HepG2 (cell line): ENCODE measurements around the gene IFT52. TPM values are rescaled to one million over a fixed set of nuclear protein-coding genes. Genes with fewer than 3 reads are reported as not detected.

Source experiments
- JDP2 ChIP-seq: sonication (generic); formaldehyde crosslinking; IDR thresholded peaks from 2 replicates; pipeline ENCODE4 v1.8.1; 2022; ENCODE audit warnings: missing genetic modification reagents, borderline replicate concordance
- MED1 ChIP-seq: sonication (generic); formaldehyde crosslinking; IDR thresholded peaks from 2 replicates; pipeline ENCODE4 v1.4.0; 2020; ENCODE audit warnings: missing genetic modification reagents
- MED8 ChIP-seq: sonication (generic); formaldehyde crosslinking; IDR thresholded peaks from 2 replicates; pipeline ENCODE4 v1.8.1; 2023; ENCODE audit warnings: mild to moderate bottlenecking, missing genetic modification reagents; ENCODE audit not compliant: insufficient replicate concordance
- PHF8 ChIP-seq: sonication (generic); formaldehyde crosslinking; IDR thresholded peaks from 2 replicates; pipeline ENCODE4 v1.5.0; 2020; ENCODE audit warnings: missing genetic modification reagents
- POLR2G ChIP-seq: fragments of 200-400 bp; formaldehyde crosslinking; IDR thresholded peaks from 2 replicates; pipeline ENCODE4 v1.6.1; 2018; ENCODE audit warnings: mild to moderate bottlenecking, low read depth, low read length, moderate library complexity
- TCF7L2 ChIP-seq: IDR thresholded peaks from 2 replicates; pipeline ENCODE4 v1.6.1; 2011; ENCODE audit warnings: mild to moderate bottlenecking, low read depth, low read length, moderate library complexity
- ZNF136 ChIP-seq: sonication (generic); formaldehyde crosslinking; IDR thresholded peaks from 2 replicates; pipeline ENCODE4 v1.8.1; 2022; ENCODE audit warnings: low read depth, mild to moderate bottlenecking, moderate library complexity, missing genetic modification reagents
- ZNF446 ChIP-seq: sonication (generic); formaldehyde crosslinking; IDR thresholded peaks from 2 replicates; pipeline ENCODE4 v1.5.0; 2020; ENCODE audit warnings: mild to moderate bottlenecking, missing genetic modification reagents
- ZNF558 ChIP-seq: sonication (generic); formaldehyde crosslinking; IDR thresholded peaks from 2 replicates; pipeline ENCODE4 v1.9.0; 2022; ENCODE audit warnings: mild to moderate bottlenecking, missing genetic modification reagents, borderline replicate concordance
- ZNF569 ChIP-seq: sonication (generic); formaldehyde crosslinking; IDR thresholded peaks from 2 replicates; pipeline ENCODE4 v1.5.0; 2020; ENCODE audit warnings: mild to moderate bottlenecking, missing genetic modification reagents, moderate library complexity, borderline replicate concordance
- ZNF589 ChIP-seq: sonication (generic); formaldehyde crosslinking; conservative IDR thresholded peaks from 2 replicates; pipeline ENCODE4 v1.8.0; 2022; ENCODE audit warnings: mild to moderate bottlenecking, moderate library complexity, missing genetic modification reagents
- ZNF761 ChIP-seq: sonication (generic); formaldehyde crosslinking; conservative IDR thresholded peaks from 2 replicates; pipeline ENCODE4 v1.4.0; 2020; ENCODE audit warnings: mild to moderate bottlenecking, missing genetic modification reagents
- ZNF792 ChIP-seq: IDR thresholded peaks from 2 replicates; pipeline ENCODE4 v1.6.1; 2016
- ZNF839 ChIP-seq: sonication (generic); formaldehyde crosslinking; IDR thresholded peaks from 2 replicates; pipeline ENCODE4 v1.4.0; 2020; ENCODE audit warnings: missing genetic modification reagents, mild to moderate bottlenecking, borderline replicate concordance
- polyA plus RNA-seq, 8 experiments: library from polyadenylated mRNA; depleted of rRNA in 3 of 8; stranded (reverse) in 7 of 8; unstranded in 1 of 8; fragments of >200 nt; fragmentation: Illumina TruSeq in 4 of 8; extraction: Trizol in 4 of 8; gene quantifications; 2 replicates each; pipeline versions ENCODE4 v1.2.1 to v1.2.3, GENCODE V29; 2011 to 2016; ENCODE audit warnings: low read depth in 4 of 8, missing spikeins in 1 of 8, mixed read lengths in 1 of 8; ENCODE audit not compliant: insufficient read depth in 1 of 8
- total RNA-seq, 5 experiments: library from RNA; depleted of rRNA; stranded (reverse); fragments of >200 nt; fragmentation: Illumina TruSeq; extraction: Trizol; gene quantifications; 2 replicates each; pipeline ENCODE4 v1.2.3, GENCODE V29; 2016; ENCODE audit warnings: low read depth in 1 of 5
- TF ChIP-seq, protein P1 (sequence below): sonication (generic); formaldehyde crosslinking; IDR thresholded peaks from 2 replicates; pipeline ENCODE4 v1.5.1; 2020; ENCODE audit warnings: mild to moderate bottlenecking, missing genetic modification reagents, moderate library complexity
- TF ChIP-seq, protein P2 (sequence below): sonication (generic); formaldehyde crosslinking; IDR thresholded peaks from 2 replicates; pipeline ENCODE4 v1.8.1; 2023; ENCODE audit warnings: mild to moderate bottlenecking, missing genetic modification reagents
- TF ChIP-seq, protein P3 (sequence below): sonication (generic); formaldehyde crosslinking; IDR thresholded peaks from 2 replicates; pipeline ENCODE4 v1.4.0; 2020; ENCODE audit warnings: missing genetic modification reagents, low read depth, mild to moderate bottlenecking, borderline replicate concordance
- TF ChIP-seq, protein P4 (sequence below): sonication (generic); formaldehyde crosslinking; IDR thresholded peaks from 2 replicates; pipeline ENCODE4 v1.8.0; 2022; ENCODE audit warnings: missing genetic modification reagents, mild to moderate bottlenecking, moderate library complexity, borderline replicate concordance

IFT52 gene
- total and polyA plus RNA-seq, 2 of the 13 experiments (the other 11 are each of a cell fraction or from before 2014, with no cell fraction given): 48.0 to 64.0 TPM

DNA sequence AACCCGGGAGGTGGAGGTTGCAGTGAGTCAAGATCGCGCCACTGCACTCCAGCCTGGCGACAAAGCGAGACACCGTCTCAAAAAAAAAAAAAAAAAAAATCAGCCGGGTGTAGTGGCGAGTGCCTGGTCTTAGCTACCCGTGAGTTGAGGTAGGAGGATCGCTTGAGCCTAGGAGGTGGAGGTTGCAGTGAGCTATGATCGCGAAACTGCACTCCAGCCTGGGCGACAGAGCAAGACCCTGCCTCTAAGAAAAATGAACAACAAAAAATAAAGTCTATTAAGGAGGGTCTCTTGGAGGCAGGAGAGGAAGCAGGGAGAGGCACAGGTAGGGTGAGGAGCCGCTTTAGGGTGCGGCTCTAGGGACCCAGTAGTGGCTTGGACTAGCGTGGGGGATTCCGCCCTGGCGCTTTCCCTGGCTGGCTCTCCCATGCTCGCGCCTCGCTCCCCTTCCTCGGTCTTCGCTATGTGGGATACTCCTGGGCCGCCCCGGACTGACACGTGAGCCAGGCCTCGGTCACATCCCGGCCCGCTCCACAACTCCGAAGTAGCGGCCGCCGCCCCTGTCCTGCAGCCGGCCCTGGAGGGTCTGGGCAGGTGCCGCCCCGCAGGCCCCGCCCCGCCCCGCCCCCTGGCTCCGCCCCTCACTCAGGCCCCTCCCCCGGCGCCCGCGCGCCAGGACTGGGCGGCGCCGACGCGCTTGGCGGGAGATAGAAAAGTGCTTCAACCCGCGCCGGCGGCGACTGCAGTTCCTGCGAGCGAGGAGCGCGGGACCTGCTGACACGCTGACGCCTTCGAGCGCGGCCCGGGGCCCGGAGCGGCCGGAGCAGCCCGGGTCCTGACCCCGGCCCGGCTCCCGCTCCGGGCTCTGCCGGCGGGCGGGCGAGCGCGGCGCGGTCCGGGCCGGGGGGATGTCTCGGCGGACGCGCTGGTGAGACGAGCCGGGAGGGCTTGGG is 75.9 kb downstream of the IFT52 start, which contains the start of gene MYBL2 (continued):
- TF ChIP-seq MED1 (CRISPR knock-in tag) (peak; percentile 47; the same call in 1 of the 2 replicates), POLR2G (peak; percentile 78), ZNF589 (CRISPR knock-in tag) (0 out of 2 replicates have a peak, but pooled peaks have one; percentile 78), ZNF792 (CRISPR knock-in tag) (peak; percentile 46; the same call in 1 of the 2 replicates), ZNF761 (peak; percentile 58; the same call in 1 of the 2 replicates), PHF8 (CRISPR knock-in tag) (peak; percentile 79), TCF7L2 (no peak), ZNF558 (peak; percentile 86; the same call in 1 of the 2 replicates), ZNF569 (CRISPR knock-in tag) (0 out of 2 replicates have a peak, but pooled peaks have one; percentile 41), ZNF446 (0 out of 2 replicates have a peak, but pooled peaks have one; percentile 48), ZNF839 (CRISPR knock-in tag) (peak; percentile 34; the same call in 1 of the 2 replicates), ZNF136 (CRISPR knock-in tag) (no peak), MED8 (CRISPR knock-in tag) (peak; percentile 48), JDP2 (peak; percentile 71; the same call in 1 of the 2 replicates)
- TF ChIP-seq, protein P1, sequence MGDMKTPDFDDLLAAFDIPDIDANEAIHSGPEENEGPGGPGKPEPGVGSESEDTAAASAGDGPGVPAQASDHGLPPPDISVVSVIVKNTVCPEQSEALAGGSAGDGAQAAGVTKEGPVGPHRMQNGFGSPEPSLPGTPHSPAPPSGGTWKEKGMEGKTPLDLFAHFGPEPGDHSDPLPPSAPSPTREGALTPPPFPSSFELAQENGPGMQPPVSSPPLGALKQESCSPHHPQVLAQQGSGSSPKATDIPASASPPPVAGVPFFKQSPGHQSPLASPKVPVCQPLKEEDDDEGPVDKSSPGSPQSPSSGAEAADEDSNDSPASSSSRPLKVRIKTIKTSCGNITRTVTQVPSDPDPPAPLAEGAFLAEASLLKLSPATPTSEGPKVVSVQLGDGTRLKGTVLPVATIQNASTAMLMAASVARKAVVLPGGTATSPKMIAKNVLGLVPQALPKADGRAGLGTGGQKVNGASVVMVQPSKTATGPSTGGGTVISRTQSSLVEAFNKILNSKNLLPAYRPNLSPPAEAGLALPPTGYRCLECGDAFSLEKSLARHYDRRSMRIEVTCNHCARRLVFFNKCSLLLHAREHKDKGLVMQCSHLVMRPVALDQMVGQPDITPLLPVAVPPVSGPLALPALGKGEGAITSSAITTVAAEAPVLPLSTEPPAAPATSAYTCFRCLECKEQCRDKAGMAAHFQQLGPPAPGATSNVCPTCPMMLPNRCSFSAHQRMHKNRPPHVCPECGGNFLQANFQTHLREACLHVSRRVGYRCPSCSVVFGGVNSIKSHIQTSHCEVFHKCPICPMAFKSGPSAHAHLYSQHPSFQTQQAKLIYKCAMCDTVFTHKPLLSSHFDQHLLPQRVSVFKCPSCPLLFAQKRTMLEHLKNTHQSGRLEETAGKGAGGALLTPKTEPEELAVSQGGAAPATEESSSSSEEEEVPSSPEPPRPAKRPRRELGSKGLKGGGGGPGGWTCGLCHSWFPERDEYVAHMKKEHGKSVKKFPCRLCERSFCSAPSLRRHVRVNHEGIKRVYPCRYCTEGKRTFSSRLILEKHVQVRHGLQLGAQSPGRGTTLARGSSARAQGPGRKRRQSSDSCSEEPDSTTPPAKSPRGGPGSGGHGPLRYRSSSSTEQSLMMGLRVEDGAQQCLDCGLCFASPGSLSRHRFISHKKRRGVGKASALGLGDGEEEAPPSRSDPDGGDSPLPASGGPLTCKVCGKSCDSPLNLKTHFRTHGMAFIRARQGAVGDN (CRISPR knock-in tag): peak; percentile 80
- TF ChIP-seq, protein P2, sequence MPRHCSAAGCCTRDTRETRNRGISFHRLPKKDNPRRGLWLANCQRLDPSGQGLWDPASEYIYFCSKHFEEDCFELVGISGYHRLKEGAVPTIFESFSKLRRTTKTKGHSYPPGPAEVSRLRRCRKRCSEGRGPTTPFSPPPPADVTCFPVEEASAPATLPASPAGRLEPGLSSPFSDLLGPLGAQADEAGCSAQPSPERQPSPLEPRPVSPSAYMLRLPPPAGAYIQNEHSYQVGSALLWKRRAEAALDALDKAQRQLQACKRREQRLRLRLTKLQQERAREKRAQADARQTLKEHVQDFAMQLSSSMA (CRISPR knock-in tag): peak; percentile 32; the same call in 1 of the 2 replicates
- TF ChIP-seq, protein P3, sequence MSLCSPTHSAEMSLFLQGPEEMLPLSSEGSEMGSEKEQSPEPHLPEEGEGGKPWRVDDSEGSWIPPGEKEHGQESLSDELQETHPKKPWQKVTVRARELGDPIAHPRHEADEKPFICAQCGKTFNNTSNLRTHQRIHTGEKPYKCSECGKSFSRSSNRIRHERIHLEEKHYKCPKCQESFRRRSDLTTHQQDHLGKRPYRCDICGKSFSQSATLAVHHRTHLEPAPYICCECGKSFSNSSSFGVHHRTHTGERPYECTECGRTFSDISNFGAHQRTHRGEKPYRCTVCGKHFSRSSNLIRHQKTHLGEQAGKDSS: no peak
- TF ChIP-seq, protein P4, sequence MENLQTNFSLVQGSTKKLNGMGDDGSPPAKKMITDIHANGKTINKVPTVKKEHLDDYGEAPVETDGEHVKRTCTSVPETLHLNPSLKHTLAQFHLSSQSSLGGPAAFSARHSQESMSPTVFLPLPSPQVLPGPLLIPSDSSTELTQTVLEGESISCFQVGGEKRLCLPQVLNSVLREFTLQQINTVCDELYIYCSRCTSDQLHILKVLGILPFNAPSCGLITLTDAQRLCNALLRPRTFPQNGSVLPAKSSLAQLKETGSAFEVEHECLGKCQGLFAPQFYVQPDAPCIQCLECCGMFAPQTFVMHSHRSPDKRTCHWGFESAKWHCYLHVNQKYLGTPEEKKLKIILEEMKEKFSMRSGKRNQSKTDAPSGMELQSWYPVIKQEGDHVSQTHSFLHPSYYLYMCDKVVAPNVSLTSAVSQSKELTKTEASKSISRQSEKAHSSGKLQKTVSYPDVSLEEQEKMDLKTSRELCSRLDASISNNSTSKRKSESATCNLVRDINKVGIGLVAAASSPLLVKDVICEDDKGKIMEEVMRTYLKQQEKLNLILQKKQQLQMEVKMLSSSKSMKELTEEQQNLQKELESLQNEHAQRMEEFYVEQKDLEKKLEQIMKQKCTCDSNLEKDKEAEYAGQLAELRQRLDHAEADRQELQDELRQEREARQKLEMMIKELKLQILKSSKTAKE (CRISPR knock-in tag): no peak
